Activated T-helper 1 cell treated with anti-CD3 and anti-CD28 coated beads, Interleukin-12 subunit alpha, Interleukin-12 subunit beta, Interleukin-2, Interleukin-4 antibody, amounts not matched to agents 30 ng/mL and 10 ng/mL and 1 ng/mL, durations not matched to agents 14 hours and 24 hours and 36 hours (primary cell): Measurements from ENCODE around the gene SRSF10. TPM values are rescaled to one million over a fixed set of nuclear protein-coding genes. Genes with fewer than 3 reads are reported as not detected.
"Not testable (repeated sequence)": the region's sequence is repeated elsewhere in the genome, so short reads cannot be mapped to it uniquely, and the experiment has no call there.

ENCODE experiments used
- DNase-seq: peaks from one replicate; pipeline ENCODE4 v3.0.0; 2021; ENCODE audit warnings: low spot score
- H3K27ac Mint-ChIP-seq: one replicate; pipeline ENCODE4 v1.8.0; 2021; ENCODE audit warnings: mild to moderate bottlenecking, mixed read lengths
- H3K27me3 Mint-ChIP-seq: one replicate; pipeline ENCODE4 v1.8.0; 2022; ENCODE audit warnings: mild to moderate bottlenecking, moderate library complexity, mixed read lengths; ENCODE audit not compliant: insufficient read depth
- H3K36me3 Mint-ChIP-seq: one replicate; pipeline ENCODE4 v1.8.0; 2021; ENCODE audit warnings: low read depth, mixed read lengths
- H3K4me1 Mint-ChIP-seq: one replicate; pipeline ENCODE4 v1.8.0; 2021; ENCODE audit warnings: low read depth, mixed read lengths
- H3K4me3 Mint-ChIP-seq: one replicate; pipeline ENCODE4 v1.8.0; 2021; ENCODE audit warnings: mild to moderate bottlenecking, moderate library complexity, mixed read lengths
- H3K9me3 Mint-ChIP-seq: one replicate; pipeline ENCODE4 v1.8.0; 2021; ENCODE audit warnings: mixed read lengths
- intact Hi-C: fragments of 100-400 bp; cut with micrococcal nuclease; formaldehyde crosslinking; loops from one replicate; pipeline ENCODE4 v1.15.1; 2024
- total RNA-seq: library from RNA; stranded (reverse); gene quantifications from 2 replicates; pipeline ENCODE4 v1.2.3, GENCODE V29; 2022

Gene SRSF10
- total RNA-seq, 1 donor from 2014 or later: 238 TPM

DNA sequence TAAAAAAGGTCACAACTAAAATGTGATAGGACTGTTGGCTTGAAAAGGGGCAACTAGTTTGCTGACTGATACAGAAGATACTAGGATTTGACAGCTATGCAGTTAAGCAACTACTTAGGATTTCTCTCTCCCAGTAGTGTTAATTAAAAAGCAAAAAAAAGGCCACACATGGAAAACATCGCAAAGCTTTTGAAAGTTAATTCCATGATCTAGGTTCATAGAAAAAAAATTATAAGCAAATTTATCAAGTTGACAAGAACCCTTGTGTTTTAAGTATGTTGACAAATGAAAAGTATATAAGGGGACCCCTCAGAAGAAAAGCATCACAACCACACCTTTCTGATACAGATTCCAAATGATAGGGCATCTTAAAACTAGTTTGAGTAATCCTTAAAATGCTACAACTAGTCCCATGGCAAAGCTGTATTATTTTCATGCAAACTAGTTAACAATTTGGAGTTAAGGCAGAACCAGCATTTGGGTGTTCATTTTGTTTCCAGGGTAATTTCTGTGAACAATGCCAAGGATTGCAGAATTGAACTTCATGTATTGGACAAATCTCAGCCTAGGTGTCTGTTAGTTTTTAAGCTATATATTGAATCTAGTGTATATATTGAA, 16.4 kb downstream of the SRSF10 start:
- H3K27ac Mint-ChIP-seq: peak overlapping the region; percentile 65
- DNase-seq: no peak
- no peak overlapping the region for H3K4me3 Mint-ChIP-seq
- H3K36me3 Mint-ChIP-seq: peaks cover 68% of the 10 kb centered on the region
- peaks cover 85% of the 10 kb centered on the region for H3K4me1 Mint-ChIP-seq
- no peaks in the 10 kb centered on the region for H3K9me3 Mint-ChIP-seq
- intact Hi-C loops: loop anchor here (1.0 to 10.0 kb wide), 2 partner anchors 13 to 1281 kb away; partner anchors contain the start of gene RSRP1
- no peaks in the 10 kb centered on the region for H3K27me3 Mint-ChIP-seq

GRCh38 chr1:23960291-23961020, 19.7 kb downstream of the SRSF10 start:
- DNase-seq: no peak
- peaks cover 69% of the 10 kb centered on the region for H3K4me1 Mint-ChIP-seq
- no peaks in the 10 kb centered on the region for H3K9me3 Mint-ChIP-seq
- H3K27me3 Mint-ChIP-seq: no peaks in the 10 kb centered on the region
- peaks cover 45% of the 10 kb centered on the region for H3K36me3 Mint-ChIP-seq
- peak overlapping the region; percentile 100 for H3K27ac Mint-ChIP-seq
- intact Hi-C loops: loop anchor here (1.0 to 10.0 kb wide), 2 partner anchors 8 to 1284 kb away; partner anchors contain the start of gene RSRP1
- peak overlapping the region; percentile 99 for H3K4me3 Mint-ChIP-seq

DNA sequence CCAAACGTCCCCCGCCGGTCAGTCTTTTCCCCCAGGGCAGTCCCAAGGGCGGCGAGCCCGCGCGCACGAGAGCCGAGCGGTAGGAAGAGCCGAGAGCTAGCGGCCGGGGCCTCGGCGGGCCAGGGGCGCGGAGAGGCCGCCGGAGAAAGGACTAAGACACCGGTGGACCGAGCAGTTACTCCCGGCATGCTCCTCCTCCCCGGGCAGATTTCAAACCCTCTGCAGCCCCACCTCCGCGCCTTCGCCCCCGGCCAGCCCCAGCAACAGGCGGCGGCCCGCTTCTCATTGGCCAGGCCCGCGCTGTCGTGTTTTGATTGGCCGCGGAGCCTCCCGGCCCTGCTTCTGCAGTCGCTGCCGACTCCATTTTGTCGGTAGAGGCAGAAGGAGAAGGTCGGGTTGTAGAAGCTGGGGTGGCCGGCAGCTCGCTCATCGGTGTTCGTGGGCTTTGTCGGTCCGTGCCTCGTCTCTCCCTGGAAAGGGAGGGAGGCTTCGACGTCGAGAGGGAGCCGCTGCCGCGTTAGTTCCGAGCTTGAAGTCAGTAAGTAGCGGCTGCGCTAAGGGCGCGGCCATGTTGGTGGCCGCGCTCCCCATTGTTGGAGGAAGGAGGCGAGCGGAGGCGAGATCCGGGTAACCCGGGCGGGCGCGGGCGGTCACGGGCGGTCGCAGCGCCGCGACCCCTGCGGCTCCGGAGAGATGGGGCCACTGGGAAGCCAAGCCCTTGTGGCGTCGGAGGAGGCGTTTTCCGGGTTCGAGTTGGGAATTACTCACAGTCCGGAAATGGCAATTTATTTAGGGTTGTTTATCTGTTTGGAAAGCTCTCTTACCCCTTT, 20.5 kb downstream of the SRSF10 start, which contains the start of gene PNRC2:
Gene PNRC2 (plus strand): TSS at position 368 of the 830 bp plus-strand sequence. CDS start 1,630 bp downstream, outside the sequence.
- DNase-seq: peak; percentile 95
- H3K27me3 Mint-ChIP-seq: no peaks in the 10 kb centered on the region
- peak within 1 kb of the TSS; percentile 99 for H3K4me3 Mint-ChIP-seq
- H3K4me1 Mint-ChIP-seq: peaks cover 68% of the 10 kb centered on the region
- H3K9me3 Mint-ChIP-seq: no peaks in the 10 kb centered on the region
- peaks cover 37% of the 10 kb centered on the region for H3K36me3 Mint-ChIP-seq
- intact Hi-C loops: loop anchor here (1.0 to 10.0 kb wide), 11 partner anchors 9 to 1285 kb away; partner anchors contain the start of genes CLIC4, GALE, HMGCL and RCAN3
- H3K27ac Mint-ChIP-seq: peak within 1 kb of the TSS; percentile 100

GRCh38 chr1:23958810-23959460, 21.2 kb downstream of the SRSF10 start:
- Mint-ChIP-seq H3K4me3 (peak overlapping the region; percentile 99), H3K27ac (peak overlapping the region; percentile 100), H3K9me3 (no peaks in the 10 kb centered on the region), H3K27me3 (no peaks in the 10 kb centered on the region), H3K4me1 (peaks cover 66% of the 10 kb centered on the region), H3K36me3 (peaks cover 30% of the 10 kb centered on the region)
- intact Hi-C loops: loop anchor here (1.0 to 5.0 kb wide), 9 partner anchors 10 to 788 kb away; partner anchors contain the start of genes CLIC4, GALE, HMGCL and RCAN3
- peak; percentile 90 for DNase-seq

DNA sequence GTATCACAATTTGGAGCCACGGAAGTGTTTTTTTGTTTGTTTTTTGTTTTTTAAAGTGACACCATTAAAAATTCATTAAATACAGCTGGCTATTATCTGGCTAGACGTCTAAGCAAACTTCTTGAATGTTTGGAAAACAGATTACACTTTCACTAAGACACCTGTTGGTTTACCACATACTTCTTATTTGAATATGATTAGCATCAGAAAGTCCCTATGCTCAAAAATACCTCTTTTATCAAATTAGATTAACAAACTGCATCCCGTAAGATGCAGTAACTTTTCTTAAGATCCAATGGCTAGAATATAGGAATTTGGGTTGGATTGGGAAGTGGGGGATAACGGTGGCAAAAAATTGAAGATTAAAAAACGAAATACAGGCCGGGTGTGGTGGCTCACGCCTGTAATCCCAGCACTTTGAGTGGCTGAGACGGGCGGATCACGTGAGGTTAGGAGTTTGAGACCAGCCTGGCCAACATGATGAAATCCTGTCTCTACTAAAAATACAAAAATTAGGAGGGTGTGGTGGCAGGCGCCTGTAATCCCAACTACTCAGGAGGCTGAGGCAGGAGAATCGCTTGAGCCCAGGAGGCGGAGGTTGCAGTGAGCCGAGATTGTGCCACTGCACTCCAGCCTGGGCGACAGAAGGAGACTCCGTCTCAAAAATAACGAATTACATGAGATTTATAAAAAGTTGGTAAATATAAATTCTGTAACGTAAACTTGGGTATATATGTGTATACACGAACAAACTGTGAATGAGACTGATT, 21.9 kb downstream of the SRSF10 start:
- Mint-ChIP-seq H3K4me3 (peak overlapping the region; percentile 99), H3K27ac (peak overlapping the region; percentile 100), H3K4me1 (peaks cover 59% of the 10 kb centered on the region), H3K36me3 (peaks cover 27% of the 10 kb centered on the region)
- not testable (repeated sequence) for H3K9me3 Mint-ChIP-seq, DNase-seq, H3K27me3 Mint-ChIP-seq
- intact Hi-C loops: loop anchor here (2.0 to 5.0 kb wide), 2 partner anchors 53 to 789 kb away; partner anchors contain the start of gene CLIC4

- intact Hi-C loops: loop anchor here (5.0 kb wide), 1 partner anchor 790 kb away; the partner anchor contains the start of gene CLIC4
- peaks cover 23% of the 10 kb centered on the region for H3K36me3 Mint-ChIP-seq
- peak overlapping the region; percentile 51 for H3K4me3 Mint-ChIP-seq
- peaks cover 49% of the 10 kb centered on the region for H3K4me1 Mint-ChIP-seq
- DNase-seq: no peak
- H3K9me3 Mint-ChIP-seq: no peaks in the 10 kb centered on the region
- H3K27ac Mint-ChIP-seq: peak overlapping the region; percentile 27
- no peaks in the 10 kb centered on the region for H3K27me3 Mint-ChIP-seq
Measured at GRCh38 chr1:23957096-23957495, 23.0 kb downstream of the SRSF10 start.

DNA sequence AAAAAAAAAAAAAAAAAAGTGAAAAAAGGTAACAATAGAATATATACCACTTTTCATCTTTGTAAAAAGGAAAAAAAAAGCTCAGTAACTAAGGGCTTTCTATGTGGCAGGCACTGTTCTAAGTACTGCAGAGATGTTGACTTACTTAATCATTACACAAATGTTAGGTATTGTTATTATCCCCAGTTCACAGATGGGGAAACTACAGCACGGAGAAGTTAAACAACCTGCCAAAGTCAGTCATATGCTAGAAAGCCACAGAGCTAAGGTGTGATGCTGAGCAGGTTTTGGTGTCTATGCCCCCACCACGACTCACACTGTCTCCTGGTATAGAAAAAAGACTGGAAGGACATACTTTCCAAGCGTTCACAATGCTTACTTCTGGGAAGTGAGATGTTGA, 27.1 kb downstream of the SRSF10 start:
- Mint-ChIP-seq H3K27ac (no peak overlapping the region), H3K4me1 (peaks cover 23% of the 10 kb centered on the region), H3K4me3 (no peak overlapping the region), H3K36me3 (no peaks in the 10 kb centered on the region), H3K27me3 (no peaks in the 10 kb centered on the region), H3K9me3 (no peaks in the 10 kb centered on the region)
- DNase-seq: no peak
- intact Hi-C loops: no loop called here

DNA sequence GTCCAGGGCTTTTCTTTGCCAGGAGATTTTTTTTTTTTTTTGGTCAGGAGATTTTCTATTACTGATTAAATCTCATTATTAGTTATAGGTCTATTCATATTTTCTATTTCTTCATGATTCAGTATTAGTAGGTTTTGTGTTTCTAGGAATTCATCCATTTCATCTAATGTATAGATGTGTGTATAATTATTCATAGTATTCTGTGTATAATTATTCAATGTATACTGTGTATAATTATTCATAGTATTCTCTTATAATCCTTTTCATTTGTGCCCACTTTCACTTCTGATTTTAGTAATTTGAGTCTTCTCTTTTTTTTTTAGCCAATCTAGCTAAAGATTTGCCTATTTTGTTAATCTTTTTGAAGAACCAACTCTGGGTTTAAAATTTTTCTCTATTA, 32.8 kb downstream of the SRSF10 start:
- Mint-ChIP-seq H3K36me3 (peaks cover 2% of the 10 kb centered on the region), H3K4me1 (peaks cover 4% of the 10 kb centered on the region), H3K27ac (no peak overlapping the region), H3K4me3 (no peak overlapping the region), H3K9me3 (peaks cover 15% of the 10 kb centered on the region), H3K27me3 (peaks cover 23% of the 10 kb centered on the region)
- intact Hi-C loops: no loop called here
- DNase-seq: no peak

DNA sequence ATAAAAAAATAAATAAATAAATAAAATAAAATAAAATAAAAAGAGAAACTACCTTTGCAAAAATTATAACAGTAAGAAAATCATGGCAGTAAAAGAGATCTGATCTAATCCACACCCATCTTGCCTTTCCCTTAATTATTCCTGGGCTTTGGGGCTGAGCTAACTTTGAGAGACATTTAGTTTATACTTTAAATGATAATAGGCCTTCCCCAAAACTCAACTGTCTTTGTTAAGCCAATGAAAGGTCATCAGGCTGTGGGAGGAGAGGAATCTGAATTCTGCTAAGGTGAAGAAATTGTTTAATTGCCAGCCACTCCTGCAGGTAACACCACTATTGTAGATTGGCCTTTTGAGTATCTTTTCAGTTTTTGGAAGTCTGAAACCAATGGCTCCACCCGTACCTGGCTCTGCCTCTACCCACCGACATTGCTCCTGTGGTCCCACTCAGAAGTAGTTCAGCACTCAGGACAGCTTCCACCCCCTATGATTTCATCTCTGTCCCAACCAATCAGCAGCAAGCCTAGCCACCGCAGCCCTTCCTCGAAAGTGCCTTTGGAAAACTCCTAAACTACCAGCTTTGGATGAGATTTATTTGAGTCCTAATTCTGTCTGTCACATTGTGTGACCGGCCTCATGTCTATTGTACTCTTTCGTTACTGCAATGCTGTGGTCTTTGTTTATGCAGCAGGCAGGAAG, 43.5 kb downstream of the SRSF10 start:
- Mint-ChIP-seq H3K4me1 (no peaks in the 10 kb centered on the region), H3K4me3 (no peak overlapping the region), H3K27me3 (peaks cover 5% of the 10 kb centered on the region), H3K36me3 (no peaks in the 10 kb centered on the region), H3K27ac (no peak overlapping the region), H3K9me3 (no peaks in the 10 kb centered on the region)
- DNase-seq: no peak
- intact Hi-C loops: no loop called here

DNA sequence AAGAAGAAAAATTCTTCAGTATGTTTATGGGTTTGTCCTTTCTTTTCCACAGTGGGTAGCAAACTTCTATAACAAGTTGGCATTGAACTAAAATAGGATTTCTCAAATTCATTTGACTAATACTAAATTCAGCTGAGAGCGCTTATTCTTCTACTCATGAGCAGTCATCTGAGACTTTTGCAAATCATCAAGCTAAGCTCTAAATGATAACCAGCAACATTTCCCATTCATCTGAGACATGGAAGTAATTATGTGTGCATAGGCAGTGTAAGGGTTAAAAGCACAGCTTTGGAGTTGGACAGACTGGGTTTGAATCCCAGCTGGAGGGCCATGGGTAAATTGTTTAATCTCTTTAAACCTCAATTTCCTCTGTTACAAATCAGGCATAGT, 48.6 kb downstream of the SRSF10 start:
- no peak for DNase-seq
- Mint-ChIP-seq H3K4me1 (no peaks in the 10 kb centered on the region), H3K36me3 (no peaks in the 10 kb centered on the region), H3K4me3 (no peak overlapping the region), H3K27me3 (peaks cover 2% of the 10 kb centered on the region), H3K9me3 (no peaks in the 10 kb centered on the region), H3K27ac (no peak overlapping the region)
- intact Hi-C loops: no loop called here

DNA sequence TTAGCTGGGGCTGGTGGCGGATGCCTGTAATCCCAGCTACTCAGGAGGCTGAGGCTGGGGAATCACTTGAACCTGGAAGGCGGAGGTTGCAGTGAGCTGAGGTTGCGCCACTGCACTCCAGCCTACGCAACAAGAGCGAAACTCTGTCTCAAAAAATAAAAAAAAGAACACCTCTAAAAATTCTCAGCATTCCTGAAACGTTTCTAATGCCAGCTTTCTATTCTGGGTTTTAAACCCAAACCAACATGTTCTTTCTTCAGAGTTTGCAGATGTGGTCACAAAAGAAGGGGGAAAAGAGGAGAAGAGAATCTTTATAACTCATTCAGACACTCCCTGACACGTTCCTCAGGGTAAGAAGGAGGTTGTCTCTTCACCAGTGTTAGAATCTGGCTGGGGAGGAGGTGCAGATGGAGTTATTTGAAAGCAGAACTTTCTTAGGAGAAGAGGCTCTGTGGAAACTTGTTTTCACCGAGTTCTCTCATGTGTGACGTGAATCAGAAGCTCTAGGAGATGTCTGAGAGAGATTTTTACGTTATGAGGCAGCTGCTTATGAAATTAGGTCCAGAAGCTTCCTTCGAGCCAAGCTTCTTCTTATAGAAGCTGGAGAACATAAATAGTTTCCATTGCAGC, 49.2 kb downstream of the SRSF10 start:
- DNase-seq: no peak
- Mint-ChIP-seq H3K4me3 (no peak overlapping the region), H3K27me3 (peaks cover 3% of the 10 kb centered on the region), H3K4me1 (no peaks in the 10 kb centered on the region), H3K36me3 (no peaks in the 10 kb centered on the region), H3K9me3 (no peaks in the 10 kb centered on the region), H3K27ac (no peak overlapping the region)
- intact Hi-C loops: no loop called here
